Suppressor macrophage treated with lipopolysaccharide for 1 hour (primary cell): ENCODE measurements around the gene LDLRAP1.
"Not testable (repeated sequence)": the region's sequence is repeated elsewhere in the genome, so short reads cannot be mapped to it uniquely, and the experiment has no call there.

Experiments used
- DNase-seq, 3 donors: peaks; one replicate each; pipeline ENCODE4 v3.0.0-alpha.2; 2020 to 2022

Gene LDLRAP1

DNA sequence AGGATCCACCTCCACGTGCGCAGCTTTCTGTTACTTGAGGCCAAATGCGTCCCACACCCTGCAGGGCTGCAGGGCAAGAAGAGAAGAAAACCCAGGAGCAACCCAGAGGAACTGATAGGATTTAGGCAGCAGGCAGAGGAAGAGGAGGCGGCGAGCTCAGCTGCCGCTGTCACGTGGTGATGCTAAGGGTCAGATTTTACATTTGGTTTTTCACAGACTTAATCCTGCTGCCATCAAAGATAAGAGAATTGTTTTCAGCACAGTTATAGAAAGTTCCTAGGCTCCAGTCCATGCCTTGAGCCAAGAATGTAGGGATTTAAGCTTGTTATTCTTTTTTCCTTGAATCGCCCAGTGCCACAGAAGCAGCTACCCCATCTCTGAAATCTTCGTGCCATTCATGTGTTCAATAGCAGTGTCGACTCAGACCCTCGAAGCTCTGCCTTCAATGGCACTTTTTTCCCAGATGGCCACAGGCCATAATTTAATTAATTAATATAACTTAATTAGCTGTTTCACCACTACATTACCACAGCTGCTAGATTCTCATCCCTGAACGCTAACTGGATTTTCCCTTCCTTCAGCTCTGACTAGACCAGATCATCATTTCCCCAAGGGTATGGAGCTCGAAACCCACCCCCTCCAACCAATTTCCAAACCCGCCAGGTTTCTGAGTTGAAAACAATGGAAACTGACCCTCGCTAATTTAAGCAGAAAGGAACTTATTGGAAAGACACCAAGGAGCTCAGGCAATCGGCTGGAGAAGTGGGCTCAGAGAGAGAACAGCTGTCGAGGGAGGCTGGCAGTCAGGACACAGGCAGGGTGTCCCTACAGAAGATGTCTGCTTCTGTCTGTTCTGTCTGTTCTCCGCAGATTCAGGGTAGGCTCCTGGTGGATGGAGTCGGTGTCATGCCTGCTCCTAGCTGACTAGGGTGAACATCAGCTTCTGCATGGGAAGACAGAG, 36.2 kb downstream of the LDLRAP1 start:
- no peak for DNase-seq

DNA sequence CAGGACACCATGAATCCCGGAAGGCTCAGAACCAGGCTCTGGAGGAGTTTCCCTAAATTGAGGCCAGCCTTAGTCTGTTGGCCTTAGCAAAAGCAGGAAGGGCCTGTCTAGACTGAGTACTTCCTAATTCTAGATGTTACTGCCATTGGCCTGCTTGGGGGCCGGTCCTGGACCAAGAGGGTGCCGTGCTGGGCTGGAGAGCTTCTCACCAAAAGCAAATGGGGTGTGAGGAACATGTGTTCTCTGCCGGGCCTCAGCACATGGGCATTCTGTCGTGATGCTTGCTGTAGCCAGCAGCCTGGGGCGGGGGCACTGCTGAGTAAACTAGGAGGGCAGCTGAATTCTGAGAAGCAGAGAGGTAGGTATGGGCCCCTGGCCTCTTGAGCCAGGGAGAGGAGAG, 37.5 kb downstream of the LDLRAP1 start:
- peak; percentile 52 to 59 (median 53) for DNase-seq

DNA sequence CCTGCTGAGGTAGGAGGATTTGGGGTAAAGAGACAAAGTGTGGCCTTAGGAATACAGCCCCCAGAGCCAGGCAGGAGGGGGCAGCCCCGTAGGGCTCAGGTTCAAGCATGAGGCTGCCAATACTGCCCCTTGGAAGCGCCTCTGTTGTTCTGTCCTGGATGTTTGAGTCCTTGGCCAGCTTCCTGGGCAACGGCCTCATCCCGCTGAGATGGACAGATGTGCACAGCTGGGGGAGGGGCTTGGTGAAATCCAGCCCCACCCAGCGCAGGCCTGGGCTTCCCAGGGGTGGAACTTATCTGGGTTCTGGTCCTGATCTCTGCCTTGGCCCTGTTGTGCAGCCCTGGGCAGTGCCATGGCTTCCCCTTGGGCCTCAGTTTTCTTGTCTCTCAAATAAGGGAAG, 38.4 kb downstream of the LDLRAP1 start:
- DNase-seq, result no peak

DNA sequence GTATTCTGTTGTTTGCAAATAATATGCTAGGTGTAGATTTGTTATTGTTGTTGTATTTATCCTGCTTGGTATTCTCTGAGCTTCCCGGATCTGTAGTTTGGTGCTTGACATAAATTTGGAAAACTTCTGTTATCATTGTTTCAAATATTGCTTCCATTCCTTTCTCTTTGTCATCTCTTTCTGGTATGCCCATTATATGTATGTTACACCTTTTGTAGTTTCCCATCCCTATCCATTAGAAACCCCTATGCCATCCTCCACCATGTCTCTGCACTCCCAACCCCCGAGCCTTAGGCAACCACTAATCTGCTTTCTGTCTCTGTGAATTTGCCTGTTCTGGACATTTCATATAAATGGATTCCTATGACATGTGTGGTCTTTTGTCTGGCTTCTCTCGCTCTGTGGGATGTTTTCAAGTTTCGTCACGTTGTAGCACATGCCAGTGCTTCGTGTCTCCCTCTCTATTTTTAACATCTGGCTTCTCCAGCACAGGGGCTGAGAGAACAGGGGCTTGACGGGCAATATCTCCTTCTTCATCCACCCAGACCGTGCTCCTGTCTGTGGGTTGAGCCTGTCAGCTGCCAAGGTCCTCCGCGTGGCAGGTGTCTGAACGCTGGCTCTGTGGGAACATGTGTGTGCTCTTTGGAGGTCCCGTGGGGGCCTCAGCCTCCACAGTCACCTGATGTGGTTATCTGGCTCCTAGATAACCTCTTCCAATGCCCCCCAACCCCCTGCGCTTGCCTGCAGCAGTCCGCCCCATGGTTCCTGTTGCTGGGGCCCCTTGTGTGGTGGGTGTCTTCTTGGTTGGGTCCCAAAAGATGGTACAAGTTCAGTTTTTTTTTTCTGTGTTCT, 40.3 kb downstream of the LDLRAP1 start:
- DNase-seq, result no peak

DNA sequence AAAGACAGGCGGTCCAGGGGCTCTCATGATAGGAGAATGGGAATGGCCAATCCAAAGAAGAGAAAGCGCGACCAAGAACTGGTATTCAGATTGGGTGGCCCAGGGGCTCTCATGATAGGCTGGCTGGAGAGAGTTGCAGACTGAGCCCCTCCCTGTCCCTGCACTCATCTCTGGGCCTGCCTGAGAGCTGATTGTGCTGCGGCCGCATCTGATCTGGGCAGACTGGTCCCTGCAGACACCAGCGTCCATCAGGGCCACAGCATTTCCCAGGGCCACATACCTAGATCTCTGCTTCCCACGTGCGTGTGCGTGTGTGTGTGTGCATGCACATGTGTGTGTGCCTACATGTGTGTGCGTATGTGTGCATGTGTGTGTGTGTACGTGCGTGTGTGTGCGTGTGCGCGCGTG, 42.8 kb downstream of the LDLRAP1 start:
- no peak for DNase-seq

DNA sequence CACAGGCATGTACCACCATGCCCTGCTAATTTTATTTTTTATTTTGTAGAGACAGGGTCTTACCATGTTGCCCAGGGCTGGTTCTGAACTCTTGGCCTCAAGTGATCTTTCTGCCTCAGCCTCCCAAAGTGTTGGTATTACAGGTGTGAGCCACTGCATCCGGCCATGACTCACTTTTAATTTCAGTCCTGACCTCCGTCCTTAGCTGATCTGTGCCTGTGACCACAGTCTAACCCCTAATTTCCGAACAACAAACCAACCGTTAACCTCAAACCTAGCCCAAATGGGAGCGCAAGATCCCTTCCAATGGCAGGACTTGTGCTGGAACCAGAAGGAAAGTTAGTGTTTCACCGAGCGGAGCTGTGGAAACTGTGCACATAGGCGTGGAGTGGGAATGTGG, 43.9 kb downstream of the LDLRAP1 start:
- no peak for DNase-seq

- not testable (repeated sequence) for DNase-seq
These were observed 44.8 kb downstream of the LDLRAP1 start for GRCh38 chr1:25588224-25588623.

DNA sequence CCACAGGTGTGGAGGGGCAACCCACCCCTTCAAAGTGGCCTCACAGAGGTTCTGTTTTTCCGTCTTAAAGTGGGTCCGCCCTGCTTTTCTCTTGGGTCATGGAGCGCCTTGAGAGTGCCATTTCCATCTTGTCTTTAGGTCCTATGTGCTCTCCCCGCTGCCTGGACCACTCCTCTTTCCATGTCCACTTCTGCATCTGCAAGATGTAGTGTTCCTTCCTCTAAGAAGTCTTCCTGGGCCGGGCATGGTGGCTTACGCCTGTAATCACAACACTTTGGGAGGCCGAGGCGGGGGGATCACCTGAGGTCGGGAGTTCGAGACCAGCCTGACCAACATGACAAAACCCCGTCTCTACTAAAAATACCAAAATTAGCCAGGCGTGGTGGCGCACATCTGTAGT, 45.4 kb downstream of the LDLRAP1 start:
- not testable (repeated sequence) for DNase-seq

DNA sequence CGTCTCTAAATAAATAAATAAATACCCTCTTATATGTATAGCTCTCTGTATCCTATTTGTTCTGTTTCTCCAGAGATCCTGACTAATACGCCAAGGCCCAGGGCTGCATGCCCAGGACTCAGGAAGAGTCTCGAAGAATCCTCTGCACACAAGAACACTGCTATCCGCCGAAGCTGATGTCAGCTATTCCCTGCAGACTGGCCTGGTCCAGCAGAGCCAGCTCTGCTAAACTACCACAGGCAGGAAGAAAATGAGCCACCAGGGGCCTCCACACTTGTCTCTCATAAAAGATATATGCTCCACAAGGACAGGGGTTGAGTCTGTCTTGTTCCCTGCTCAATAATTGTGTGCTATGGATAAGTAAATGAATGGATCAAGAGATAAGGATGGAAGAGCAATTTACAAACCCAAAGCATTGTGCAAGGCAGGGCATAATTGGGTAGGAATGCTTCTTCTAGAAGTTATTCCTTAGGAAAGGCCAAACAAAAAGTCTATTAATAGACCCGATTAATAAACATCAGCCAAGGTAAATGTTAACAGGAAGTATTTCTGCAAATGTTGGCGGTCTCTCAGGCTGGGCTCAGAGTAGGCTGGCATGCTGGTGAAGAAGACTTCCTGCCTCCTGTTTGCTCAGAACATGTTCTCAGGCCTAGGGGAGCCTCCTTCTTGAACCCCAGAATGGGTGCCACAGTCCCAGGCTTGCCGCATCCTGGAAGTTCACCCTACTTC, 46.9 kb downstream of the LDLRAP1 start:
- DNase-seq, result no peak

DNA sequence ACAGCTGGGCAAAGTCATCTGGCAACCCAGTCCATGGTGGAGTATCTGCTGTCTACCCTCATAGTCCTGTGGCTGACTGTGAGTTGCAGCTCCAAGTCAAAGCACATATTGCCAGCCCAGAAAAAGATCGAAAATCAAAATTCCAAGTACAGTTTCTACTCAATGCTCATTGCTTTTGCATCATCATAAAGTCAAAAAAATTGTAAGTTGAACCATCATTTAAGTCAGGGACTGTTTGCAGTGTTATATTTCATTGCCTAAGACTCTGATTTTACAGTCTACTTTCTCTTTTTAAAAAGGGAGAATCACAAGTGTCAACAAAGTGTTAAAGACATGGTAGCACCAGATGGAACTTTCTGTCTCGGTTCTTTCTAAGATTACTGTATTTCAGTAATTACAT, 50.5 kb downstream of the LDLRAP1 start:
- DNase-seq, result no peak

GRCh38 chr1:25594971-25595370, 51.6 kb downstream of the LDLRAP1 start:
- DNase-seq, result no peak

- not testable (repeated sequence) for DNase-seq
These were observed 53.2 kb downstream of the LDLRAP1 start for GRCh38 chr1:25596641-25597040.

DNA sequence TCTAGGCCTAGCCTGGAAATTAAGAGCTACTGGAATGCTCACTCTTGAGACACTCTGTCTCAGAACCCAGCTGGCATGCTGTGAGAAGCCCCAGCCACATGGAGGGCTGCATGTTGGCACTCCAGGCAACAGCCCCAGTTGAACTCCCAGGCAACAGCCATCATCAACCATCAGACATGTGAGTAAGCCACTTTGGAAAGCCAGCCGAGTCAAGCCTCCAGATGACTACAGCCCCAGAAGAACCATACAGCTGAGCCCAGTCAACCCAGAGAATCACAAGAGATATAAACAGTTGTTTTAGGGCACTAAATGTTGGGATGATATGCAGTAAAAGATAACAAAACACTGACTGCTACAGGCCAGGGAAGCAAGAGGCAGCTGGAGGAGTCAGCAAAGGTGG, 55.5 kb downstream of the LDLRAP1 start:
- no peak for DNase-seq

DNA sequence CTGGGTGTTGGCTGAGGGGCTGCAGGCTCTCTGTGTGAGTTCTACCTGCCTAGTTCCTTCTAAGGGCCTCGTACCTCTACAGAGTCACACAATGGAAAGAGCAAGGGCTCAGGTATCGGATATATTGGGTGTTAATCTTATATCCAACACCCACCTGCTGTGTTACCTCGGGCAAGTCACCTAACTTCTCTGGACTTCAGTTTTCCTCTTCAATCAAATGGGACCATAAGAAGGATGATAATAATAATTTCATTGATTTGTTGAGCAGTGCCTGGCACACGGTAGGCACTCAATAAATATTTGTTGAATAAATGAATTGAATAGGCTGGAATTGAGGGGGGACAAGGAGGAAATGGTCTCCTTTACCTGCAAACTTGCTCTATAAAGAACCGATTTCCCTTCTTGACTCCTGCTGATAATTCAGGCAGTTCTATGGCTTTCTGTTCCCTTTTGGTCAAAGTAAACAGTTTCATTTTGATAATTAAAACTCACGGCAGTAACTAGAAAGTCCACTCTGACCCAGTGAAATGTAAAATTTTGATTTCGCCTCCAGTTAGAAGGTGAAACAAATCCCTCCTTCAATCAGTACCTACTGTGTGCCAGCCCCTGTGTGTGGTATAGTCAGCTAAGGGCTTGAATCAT, 56.7 kb downstream of the LDLRAP1 start:
- DNase-seq, result no peak

DNA sequence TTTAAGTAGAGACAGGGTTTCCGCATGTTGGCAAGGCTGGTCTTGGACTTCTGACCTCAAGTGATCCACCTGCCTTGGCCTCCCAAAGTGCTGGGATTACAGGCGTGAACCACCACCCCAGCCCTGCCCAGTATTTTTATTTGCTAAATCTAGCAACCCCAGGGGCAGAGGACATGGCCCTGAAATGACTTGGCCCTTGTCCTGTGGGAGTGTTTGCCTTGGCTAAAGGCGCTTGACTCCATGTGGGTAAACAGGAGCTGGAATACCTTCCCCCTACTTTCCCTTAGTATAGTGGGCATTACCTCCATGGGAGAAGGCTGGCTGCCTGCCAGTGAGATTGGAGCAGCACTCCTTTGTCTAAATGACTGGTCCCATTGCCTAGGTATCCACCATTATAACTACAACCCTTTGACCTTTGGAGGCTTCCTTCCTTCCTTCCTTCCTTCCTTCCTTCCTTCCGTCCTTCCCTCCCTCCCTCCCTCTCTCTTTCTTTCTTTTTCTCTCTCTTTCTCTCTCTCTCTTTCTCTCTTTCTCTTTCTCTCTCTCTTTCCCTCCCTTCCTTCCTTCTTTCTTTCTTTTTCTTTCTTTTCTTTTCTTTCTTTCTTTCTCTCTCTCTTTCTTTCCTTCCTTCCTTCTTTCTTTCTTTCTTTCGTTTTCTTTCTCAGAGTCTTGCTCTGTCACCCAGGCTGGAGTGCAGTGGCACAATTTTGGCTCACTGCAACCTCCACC, 57.7 kb downstream of the LDLRAP1 start:
- DNase-seq, result not testable (repeated sequence)

DNA sequence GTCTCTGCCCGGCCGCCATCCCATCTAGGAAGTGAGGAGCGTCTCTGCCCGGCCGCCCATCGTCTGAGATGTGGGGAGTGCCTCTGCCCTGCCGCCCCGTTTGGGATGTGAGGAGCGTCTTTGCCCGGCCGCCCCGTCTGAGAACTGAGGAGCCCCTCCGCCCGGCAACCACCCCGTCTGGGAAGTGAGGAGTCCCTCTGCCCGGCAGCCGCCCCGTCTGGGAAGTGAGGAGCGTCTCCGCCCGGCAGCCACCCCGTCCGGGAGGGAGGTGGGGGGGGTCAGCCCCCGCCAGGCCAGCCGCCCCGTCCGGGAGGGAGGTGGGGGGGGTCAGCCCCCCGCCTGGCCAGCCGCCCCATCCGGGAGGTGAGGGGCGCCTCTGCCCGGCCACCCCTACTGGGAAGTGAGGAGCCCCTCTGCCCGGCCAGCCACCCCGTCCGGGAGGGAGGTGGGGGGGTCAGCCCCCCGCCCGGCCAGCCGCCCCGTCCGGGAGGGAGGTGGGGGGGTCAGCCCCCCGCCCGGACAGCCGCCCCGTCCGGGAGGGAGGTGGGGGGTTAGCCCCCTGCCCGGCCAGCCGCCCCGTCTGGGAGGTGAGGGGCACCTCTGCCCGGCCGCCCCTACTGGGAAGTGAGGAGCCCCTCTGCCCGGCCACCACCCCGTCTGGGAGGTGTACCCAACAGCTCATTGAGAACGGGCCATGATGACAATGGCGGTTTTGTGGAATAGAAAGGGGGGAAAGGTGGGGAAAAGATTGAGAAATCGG, 60.6 kb downstream of the LDLRAP1 start:
- not testable (repeated sequence) for DNase-seq

DNA sequence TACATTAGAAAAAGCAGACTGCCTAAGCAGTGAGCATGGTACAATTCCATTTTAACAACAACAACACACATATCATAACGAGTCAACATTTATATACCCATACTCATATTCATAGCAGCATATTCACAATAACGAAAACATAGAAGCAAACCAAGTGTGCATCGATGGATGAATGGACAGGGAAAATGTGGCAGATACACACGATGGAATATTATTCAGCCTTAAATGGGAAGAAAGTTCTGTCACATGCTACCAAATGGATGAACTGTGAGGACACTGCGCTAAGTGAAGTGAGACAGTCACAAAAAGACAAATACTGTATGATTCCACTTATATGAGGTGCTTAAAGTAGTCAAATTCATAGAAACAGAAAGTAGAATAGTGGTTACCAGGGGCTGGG, 63.7 kb downstream of the LDLRAP1 start:
- DNase-seq, result no peak

DNA sequence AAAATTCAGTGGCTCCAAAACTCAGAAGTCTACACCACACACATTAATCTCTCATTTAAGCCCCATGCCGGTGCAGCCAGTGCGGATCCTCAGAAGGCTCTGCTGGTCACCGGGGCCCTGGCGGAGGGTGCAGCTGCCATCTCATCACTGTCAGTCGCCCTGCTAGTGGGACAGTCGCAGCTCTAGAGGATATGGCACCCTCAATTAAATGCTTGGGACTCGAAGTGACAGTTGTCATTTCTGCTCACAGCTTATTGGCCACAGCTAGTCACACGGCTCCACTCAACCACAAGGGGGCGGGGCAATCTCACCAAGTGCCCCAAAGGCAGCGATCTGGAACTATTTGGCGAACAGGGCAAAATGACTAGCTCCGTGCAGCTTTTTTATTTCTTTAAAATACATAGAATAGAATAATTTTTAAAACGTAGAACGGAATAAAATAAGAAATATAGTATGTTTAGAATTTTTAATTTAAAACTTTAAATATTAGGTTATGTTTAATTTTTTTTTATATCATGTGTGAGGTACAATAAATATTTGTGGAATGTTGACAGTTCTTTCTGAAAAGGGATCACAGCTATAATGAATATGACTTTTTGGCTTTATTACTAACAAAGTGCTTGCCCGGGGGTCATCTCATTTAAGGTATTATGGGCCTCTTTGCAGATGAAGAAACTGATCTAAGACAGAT, 65.2 kb downstream of the LDLRAP1 start:
- peak; percentile 85 to 92 (median 92) for DNase-seq

DNA sequence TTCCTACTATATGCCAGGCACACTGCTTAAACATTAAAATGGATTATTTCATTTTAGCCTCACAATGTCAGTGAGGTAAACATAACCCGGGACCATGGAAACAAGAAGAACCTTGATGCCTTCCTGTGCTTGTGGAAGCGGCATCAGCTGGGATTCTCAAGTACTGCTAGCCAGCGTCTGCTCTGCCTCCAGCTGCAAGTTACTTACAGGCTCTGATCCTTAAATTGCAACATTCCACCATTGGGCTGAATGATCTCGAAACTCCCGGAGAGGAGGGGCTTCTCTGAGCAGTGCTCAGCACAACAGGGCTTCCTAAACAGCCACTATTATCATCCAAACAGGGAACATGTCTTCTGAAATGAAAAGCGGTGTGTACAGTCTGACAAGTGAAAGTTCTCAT, 66.5 kb downstream of the LDLRAP1 start:
- no peak for DNase-seq
